DMS153 (cell line): Measurements from ENCODE around the gene RNF4.
"Not testable (repeated sequence)": the region's sequence is repeated elsewhere in the genome, so short reads cannot be mapped to it uniquely, and the experiment has no call there.

ENCODE experiments used
- DNase-seq: peaks from one replicate; lab custom pipeline; 2025; lab: John Stamatoyannopoulos, UW

The RNF4 gene, protein sequence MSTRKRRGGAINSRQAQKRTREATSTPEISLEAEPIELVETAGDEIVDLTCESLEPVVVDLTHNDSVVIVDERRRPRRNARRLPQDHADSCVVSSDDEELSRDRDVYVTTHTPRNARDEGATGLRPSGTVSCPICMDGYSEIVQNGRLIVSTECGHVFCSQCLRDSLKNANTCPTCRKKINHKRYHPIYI

DNA sequence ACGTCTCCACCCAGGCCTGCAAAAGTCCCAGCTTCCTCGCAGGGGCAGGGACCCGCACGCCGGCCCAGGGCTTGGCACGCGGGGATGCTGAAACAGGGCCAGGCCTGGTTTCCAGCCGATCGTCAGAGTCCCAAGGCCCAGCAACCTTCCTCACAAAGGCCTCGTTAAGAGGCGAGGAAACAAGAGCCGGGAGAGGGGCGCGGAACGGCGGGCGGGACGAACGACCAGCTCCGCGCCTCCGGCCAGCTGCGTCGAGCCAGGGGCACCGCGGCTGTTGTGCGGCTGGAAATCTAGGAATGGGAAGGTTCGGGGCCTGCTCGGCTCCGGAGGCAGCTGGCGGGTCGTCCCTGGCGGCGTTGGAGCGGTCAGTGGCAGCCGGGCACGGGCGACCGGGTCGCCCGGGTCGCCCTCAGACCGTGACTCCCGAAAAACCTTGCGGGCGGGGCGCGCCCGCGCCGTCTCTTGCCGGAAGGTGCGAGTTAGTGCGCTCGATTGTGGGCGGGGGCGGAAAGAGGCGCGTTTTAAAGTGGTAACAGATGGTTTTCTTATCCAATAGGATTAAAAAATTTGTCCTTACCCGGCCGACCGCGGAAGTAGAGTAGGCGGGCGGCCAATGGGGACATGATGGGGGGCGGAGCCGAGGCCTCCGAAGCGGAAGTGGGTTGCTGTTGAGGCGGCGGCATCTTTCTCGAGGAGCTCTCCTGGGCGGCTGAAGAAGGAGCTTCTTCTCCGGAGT, at the start of gene RNF4:
TSS of gene RNF4 (plus strand) at position 651 of the 736 bp plus-strand sequence. CDS start 21,388 bp downstream, outside the sequence.
- peak; percentile 86 for DNase-seq

DNA sequence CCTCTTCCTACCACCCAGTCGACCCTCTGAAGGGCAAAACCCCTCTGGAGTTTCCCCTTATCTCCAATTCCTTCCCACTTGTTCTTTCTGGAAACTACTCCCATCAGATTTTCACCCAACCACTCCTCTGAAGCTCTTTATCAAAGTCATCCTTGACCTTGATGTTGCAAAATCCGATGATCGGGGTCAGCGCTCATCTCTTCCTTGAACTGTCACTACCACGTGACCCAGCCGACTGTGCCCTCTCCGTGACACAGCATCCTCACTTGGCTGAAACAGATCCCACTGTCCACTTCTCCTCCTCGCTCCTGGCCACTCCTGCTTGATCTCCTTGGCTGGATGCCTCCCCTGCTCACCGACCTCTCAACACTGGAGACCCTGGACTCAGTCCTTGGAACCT, 49.1 kb upstream of the RNF4 start:
- DNase-seq, result no peak

DNA sequence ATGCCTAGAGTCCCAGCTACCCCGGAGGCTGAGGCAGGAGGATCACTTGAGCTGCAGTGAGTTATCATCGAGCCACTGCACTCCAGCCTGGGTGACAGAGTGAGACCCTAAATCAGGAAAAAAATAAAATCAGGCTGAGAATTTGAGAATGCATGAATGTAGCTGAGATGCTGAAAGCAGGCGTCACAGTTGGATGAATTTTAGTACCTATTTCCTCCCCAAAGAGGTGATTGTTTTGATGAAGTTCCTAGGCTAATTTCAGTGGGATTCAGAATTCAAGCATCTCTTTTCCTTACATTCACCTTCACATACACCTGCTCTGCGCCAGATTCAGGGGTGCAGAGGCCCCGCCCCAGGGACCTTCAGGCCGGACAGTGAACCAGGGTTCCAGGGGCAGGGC, 47.0 kb upstream of the RNF4 start:
- DNase-seq, result no peak

DNA sequence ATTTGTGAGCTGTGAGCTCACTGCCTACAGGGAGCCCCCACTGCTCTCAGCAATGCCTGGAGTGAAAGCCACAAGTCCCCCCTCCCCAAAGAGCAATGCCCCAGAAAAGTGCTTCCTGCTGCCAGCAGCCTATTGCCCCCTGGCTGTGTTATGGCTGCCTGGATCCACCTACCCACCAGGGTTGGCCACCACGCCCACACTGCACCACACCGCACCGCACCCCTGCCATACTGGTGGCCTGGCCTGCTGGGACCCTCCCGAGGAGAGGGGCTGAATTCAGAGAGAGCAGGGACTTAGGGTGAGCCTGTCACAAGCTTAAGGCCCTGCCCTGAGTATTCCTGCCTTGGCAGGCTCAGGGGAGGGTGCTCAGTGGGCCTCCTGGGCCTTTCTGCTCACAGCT, 45.8 kb upstream of the RNF4 start:
- DNase-seq, result no peak

DNA sequence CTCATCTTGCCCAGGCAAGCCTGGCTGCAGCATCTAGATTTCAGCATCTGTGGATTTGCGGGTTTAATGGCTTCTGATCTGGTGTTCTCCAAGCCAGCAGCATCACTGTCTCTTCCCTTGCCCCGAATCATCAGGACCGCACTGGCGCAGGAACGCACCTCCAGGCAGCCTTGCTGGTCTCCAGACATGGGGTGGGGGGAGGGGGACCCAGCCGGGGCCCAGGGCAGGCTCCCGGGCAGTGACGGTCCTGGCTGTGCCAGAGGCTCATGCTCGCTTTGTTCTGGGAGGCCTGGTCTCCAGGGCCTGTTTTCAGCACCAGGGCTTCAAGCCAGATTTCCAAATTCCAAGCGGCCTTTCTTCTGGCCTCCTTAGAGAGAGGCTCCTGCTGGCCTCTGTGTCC, 45.2 kb upstream of the RNF4 start:
- DNase-seq, result no peak

DNA sequence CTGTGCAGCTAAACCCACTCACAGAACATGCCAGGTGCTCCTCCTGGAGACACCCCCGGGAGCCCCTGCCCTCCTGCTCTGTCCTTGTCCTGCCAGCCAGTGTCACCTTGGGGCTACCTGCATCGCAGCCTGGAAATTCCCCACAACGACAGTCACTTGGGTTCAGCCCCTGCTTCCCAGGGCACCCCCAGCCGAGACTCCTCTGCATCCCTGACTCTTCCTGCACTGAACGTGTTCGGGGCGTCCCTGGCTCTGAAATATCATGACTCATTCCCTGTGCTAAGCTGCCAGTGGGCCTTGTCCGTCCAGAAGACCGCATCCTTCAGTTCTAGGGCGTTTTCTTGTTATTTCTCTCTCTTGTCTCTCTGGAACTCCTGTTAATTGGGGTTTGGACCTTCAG, 44.3 kb upstream of the RNF4 start:
- DNase-seq, result no peak

DNA sequence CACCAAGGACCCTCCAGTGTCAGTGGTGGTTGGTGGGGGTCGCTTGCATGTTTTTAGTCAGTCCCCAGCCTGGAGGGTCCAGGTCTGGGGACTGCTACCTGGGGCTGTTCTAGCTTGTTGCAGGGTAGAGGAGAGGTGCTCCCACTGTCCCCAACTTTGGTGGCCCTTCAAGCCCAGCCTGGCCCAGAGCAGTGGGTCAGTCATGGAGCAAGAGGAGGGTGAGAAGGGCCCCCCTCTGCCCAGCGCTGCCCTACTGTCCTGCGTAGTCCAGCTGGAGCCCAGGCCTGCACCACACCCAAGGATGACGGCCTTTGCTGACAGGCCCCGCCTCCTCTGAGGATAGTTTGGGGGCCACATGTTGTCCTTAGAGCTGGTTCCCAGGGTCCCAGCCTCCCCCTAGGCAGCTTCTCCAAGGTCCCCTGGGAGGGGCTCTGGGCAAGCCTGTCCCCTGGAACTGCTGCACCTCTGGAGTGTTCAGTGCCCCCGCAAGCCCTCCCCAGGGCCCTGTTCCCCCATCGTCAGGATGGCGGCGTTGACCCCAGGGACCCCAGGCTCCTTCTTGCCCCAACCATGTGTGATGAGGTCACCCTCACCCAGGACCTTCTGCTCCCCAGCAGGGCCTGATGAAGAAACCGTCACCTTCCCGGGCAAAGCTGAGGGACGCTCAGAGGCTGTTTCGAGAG, 43.4 kb upstream of the RNF4 start:
- DNase-seq, result no peak

DNA sequence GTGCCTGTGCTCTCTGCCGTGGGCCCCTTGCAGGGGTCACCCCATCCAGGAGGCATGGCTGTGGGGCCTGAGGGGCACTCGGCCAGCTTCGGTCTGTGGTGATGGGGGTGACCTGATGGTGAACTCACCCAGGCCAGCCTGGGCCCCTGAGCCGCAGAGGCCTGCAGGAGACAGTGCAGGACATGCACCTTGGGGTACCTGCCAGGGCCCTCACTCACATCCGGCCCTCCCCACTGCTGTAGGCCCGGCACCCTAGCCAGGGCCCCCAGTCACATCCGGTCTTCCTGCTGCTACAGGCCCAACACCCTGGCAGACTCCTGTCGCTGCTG, 42.9 kb upstream of the RNF4 start:
- DNase-seq, result no peak

DNA sequence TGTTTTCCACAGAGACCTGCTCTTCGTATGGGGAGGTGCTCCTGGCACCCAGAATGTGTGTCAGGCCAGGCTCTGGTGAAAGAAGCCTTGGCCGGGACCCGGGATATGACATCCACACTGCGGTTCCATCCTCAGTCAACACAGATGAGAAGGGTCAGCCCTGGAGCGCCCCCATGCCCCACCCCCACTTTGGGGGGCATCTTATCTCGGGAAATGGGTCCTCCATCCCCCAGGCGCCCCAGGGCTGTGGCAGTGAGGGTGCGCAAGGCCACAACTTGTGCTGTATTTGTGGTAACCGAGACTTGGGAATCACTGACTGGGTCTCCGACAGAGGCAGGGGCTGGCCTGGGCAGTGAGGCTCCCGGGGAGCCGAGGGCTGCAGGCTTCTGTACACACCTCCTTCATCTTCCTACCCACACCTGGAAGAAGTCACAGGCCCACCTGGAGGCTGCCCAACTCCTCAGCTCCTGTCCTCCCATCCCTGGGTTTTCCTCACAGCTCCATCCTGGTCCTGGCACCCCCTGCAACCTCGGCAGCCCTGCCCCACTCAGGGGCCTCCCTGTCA, 42.1 kb upstream of the RNF4 start:
- DNase-seq, result no peak

DNA sequence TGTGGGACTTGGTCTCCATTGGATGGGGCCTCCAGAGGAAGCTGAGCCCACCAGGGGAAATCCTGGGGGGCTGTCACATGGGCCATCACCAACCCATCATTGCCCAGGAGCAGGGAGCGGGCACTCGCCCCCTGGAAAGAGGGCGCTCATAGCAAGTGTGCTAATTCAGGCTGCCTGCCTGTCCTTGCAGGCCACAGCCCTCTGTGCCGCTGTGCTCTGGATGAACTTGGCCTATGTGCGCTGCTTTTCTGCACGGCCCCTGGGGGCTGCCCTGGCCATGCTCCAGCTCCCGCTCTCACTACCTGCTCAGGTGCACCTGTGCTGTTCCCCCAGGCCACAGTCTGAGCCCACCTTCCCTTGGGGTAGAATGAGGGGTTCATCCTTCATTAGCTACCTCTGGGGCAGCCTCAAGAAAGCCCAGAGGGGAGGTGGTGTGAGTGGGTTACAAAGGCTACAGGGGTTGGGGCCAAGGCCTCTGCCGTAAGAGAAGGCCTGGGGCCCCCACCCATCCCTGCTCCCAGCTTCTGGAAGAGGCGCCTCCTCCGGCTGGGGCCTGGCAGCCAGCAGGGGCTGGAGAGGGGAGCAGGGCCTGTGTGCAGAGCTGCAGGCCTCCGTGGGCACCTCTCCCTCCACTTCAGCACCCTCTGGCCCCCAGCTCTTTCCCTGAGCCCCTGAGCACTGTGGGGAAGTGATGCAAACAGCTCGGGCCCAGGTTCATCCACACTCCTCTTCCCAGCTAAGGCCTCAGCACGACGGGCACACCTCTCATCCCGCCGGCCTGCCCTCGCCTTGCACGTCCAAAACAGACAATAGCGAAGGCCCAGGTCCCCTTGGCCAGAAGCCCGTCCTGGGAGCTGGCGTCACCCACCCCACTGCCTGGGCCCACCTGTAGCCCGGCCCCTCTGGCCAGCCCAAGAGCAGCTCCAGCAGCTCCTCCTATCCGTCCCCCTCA, 41.2 kb upstream of the RNF4 start:
- DNase-seq, result no peak

DNA sequence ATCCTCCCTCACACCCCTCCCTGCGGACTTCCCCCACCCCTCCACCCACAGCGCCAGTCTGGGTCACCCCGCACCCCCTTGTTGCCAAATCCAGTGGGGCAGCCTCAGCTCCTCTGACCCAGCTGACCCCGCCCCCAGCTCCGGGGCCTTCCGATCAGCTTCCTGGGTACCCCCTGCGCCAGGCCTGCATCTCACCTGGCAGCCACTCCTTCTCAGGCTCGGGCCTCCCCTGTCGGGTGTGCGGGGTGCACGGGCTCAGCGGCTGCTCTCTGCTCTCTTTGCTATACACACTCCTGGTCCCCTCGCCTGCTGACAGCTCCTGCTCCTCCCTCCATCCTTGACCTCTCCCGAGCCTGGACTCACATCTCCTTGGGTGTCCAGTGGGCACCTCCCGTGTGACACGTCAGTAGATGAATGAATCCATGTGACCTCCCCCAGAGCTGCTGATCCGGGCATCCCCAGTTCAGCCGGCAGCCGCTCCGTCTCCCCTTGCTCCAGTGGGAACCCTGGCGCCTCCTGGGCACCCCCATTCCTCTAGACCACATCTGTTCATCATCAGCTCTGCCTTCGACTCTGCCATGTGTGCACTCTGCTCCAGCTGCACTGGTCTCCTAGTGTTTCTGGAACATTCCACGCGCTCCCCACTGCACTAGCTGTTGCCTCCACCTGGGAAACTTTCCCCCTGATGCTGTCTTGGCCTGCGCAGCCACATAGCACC, 40.3 kb upstream of the RNF4 start:
- DNase-seq, result no peak

DNA sequence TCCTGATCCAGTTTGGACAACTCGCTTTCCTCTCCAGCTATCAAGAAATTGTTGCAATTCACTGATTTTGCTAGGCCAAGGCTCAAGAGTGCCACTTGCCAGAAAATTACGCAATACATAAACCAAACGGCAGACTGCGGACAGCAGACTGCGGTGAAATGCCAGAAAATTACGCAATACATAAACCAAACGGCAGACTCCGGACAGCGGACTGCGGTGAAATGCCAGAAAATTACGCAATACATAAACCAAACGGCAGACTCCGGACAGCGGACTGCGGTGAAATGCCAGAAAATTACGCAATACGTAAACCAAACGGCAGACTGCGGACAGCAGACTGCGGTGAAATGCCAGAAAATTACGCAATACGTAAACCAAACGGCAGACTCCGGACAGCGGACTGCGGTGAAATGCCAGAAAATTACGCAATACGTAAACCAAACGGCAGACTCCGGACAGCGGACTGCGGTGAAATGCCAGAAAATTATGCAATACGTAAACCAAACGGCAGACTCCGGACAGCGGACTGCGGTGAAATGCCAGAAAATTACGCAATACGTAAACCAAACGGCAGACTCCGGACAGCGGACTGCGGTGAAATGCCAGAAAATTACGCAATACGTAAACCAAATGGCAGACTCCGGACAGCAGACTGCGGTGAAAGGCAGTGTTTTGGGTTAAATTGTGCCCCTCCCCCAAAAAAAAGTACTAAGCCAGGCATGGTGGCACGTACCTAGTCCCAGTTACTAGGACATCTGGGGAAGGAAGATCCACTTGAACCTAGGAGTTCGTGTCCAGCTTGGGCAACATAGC, 38.8 kb upstream of the RNF4 start:
- not testable (repeated sequence) for DNase-seq

DNA sequence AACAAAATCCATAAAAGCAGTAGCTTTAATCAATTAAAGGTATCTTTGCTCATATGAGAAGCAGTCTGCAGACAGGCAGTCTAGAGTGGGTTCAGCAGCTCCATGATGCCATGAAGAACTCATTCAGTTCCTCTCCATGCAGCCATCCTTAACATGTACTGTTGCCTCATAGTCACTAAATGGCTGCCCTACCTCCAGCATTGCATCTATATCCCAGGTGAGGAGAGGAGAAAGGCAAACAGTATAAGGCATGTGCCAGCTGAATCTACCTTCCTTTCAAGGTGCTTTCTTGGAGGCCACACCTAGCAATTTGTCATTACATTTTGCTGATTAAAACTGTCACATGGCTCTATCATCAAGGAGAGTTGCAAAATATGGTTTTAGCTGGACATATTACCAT, 36.9 kb upstream of the RNF4 start:
- DNase-seq, result no peak

DNA sequence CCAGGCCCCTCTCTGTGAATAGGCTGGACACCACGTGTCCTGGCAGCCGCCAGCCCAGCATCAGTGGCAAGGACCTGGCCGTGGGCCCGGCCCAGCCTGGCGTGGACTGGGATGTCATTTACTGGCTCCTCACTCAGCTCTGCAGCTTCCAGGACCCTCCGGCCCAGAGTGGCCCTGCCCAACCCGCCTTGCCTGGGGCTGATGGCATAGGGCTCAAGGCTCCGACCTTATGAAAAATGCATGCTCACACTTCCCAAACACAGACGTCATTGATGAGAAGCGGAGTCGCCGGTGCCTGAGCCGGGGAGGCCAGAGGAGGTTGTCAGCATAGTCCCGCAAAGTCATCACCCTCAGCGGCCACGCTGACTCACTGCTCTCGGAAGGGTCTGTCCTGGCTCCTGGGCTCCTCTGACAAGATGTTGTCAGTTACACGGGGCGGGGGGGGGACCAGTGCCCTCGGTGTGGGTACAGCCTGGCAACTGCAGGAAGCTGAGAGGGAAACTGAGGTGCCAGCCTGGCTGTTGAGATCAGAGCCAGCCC, 35.8 kb upstream of the RNF4 start:
- DNase-seq, result no peak

DNA sequence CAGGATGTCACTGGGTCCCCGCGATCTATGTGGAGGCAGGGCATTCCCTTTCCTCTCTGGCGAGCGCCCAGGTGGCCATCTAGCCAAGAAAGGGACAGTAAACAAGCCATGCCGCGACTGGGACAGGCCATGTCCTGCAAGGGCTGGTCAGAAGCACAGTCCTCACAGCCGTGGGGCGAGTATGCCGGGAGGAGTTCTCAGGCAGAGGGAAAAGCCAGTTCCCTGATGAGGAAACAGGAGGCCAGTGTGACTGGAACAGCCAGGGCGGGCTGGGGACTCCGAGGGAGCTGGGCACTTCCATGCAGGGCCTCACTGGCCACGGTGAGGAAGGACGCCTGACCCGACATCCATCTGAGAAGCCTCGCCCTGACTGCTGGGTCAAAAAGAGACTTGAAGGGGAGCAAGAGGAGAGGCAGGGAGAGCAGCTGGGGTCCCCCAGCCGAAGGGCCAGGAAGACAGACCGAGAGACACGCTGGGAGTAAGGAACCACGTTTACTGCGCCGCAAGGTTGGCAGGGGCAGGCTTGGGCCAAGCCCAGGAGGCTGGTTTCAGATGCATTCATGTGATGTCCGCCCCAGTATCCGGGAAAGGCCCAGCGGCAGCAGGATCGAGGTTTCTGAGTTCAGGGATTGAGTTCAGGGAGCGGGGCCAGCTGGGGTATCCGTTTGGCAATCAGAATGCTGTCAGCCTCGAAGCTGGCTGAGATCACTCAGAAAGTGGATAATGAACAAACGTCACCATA, 35.1 kb upstream of the RNF4 start:
- no peak for DNase-seq

DNA sequence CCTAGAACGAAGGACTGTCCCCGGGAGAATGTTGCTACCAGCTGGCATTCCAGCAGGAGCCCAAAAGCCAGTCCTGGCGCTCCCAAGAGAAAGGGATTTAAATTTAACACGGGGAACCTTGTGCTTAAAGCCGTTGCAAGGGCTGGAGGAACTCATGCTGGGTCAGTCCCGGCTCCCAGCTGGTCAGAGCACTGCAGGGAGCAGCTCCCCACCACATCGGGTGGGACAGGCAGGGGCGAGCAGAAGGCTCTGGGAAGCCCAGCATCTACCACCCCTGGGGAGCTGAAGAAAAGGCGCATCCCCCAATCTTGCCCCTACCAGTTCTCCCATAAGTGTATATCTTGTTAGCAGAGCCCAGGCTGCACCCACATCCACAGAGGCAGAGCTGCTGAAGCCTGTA, 34.5 kb upstream of the RNF4 start:
- DNase-seq, result no peak

DNA sequence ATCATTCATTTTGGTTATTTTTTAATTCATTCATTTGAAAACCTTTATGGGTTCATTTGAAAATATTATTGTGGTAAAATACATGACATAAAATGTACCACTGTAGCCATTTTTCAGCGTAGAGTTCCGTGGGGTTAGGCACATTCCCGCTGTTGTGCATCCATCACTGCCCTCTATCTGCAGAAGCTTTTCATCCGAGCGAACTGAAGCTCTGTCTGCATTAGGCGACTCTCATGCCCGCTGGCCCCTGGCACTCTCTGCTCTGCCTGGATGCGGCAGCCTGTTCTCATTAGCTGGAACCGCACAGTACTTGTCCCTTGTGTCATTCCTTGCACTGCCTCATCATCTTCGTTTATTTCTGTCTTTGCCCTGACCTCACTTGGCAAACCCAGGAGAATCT, 32.6 kb upstream of the RNF4 start:
- DNase-seq, result no peak

DNA sequence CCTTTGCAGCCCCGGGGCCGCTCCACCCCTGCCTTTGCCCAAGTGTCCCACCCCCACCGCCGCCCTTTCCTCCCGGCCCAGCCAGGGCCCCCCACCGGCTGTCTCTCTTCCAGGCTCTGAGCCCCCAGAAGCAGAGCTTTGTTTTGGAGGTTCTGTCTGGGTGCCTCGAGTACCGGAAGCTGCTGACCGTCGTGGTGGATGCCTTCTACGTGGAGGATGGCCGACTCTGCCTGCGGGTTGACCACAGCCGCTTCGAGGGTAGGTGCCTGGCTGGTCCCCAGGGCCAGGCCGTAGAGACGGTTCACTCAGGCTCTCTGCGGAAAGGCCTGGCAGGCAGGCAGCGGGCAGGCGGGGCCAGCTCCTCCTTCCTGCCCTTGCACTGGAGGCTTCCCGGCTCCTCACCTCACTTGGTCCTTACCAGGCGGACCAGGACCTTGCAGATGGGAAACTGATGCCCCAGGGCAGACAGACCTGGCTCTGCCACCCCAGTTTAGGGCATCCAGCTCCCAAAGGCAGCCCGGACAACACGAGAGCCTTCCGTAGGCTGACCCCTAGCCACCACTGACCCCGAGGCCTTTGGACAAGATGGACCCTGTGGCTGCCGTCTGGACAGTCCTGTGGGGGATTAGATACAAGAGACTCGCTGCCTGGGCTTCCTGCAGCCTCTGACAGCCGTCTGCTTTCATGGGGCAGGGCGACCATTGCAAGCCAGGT, 32.0 kb upstream of the RNF4 start:
- DNase-seq, result no peak
